ENCODE data around the gene KRT71.

Gene KRT71

DNA sequence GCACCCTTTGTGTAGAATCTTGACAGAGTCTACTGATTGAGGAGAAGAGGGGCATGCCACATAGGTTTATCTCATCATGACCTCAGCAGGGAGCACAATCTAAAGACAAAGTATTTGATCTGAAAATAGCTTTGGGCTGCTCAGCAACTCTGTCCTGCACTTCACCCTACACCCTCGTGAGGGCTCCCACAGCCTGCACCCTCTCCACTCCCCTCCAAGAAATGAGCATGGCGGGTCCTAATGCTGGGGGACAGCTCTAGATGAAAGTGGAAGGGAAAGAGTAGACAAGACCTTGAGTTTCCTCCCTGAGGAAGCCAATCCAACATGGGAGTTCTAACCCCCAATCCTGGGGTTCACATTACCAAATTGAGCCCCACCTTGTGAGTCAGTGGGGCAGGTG lies 22.0 kb downstream of the KRT71 start:
- Histone ChIP-seq H3K79me2 (no peaks in the 10 kb centered on the region), H3K4me2 (ENCODE audit: low read length) (no peak overlapping the region), H3K4me3 (ENCODE audit: low read depth, low read length) (no peak overlapping the region), H3K4me1 (no peaks in the 10 kb centered on the region), H3K27me3 (ENCODE audit: control insufficient read depth, insufficient read depth, low read length) (no peaks in the 10 kb centered on the region), H3K9ac (no peak overlapping the region), H2AFZ (no peak overlapping the region), H3K9me3 (ENCODE audit: control insufficient read depth, low read length) (no peaks in the 10 kb centered on the region), H3K36me3 (ENCODE audit: control insufficient read depth, insufficient read depth, low read length) (no peaks in the 10 kb centered on the region), H3K27ac (no peak overlapping the region)
- TF ChIP-seq, protein P1, sequence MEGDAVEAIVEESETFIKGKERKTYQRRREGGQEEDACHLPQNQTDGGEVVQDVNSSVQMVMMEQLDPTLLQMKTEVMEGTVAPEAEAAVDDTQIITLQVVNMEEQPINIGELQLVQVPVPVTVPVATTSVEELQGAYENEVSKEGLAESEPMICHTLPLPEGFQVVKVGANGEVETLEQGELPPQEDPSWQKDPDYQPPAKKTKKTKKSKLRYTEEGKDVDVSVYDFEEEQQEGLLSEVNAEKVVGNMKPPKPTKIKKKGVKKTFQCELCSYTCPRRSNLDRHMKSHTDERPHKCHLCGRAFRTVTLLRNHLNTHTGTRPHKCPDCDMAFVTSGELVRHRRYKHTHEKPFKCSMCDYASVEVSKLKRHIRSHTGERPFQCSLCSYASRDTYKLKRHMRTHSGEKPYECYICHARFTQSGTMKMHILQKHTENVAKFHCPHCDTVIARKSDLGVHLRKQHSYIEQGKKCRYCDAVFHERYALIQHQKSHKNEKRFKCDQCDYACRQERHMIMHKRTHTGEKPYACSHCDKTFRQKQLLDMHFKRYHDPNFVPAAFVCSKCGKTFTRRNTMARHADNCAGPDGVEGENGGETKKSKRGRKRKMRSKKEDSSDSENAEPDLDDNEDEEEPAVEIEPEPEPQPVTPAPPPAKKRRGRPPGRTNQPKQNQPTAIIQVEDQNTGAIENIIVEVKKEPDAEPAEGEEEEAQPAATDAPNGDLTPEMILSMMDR (IDR thresholded peaks at IDR 0.05) = no peak

DNA sequence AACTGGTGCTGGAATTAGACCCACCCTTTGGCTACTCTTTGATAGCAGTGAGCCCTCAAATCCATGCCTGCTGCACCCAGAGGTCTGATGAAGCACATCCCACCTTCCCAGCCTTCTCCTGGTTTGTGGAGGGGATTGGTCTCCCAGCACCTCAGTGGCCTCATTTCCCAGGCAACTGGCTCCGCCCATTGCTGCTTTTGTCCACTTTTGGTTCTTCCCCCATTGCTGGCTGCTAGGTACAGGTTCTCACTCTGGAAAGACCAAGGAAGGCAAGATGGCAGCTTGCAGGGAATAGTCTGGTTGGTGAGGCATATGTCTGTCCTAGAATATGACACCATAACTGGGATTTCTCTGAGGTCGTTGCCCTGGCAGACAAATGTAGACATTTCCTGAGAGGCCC lies 22.6 kb downstream of the KRT71 start:
- no peaks in the 10 kb centered on the region for H3K79me2 ChIP-seq
- H3K27ac ChIP-seq = no peak overlapping the region
- TF ChIP-seq, protein P1 (IDR thresholded peaks at IDR 0.05) = no peak
- no peaks in the 10 kb centered on the region for H3K9me3 ChIP-seq (ENCODE audit: control insufficient read depth, low read length)
- no peak overlapping the region for H3K4me2 ChIP-seq (ENCODE audit: low read length)
- no peaks in the 10 kb centered on the region for H3K27me3 ChIP-seq (ENCODE audit: control insufficient read depth, insufficient read depth, low read length)
- no peak overlapping the region for H2AFZ ChIP-seq
- no peak overlapping the region for H3K4me3 ChIP-seq (ENCODE audit: low read depth, low read length)
- H3K36me3 ChIP-seq (ENCODE audit: control insufficient read depth, insufficient read depth, low read length) = no peaks in the 10 kb centered on the region
- no peaks in the 10 kb centered on the region for H3K4me1 ChIP-seq
- no peak overlapping the region for H3K9ac ChIP-seq

DNA sequence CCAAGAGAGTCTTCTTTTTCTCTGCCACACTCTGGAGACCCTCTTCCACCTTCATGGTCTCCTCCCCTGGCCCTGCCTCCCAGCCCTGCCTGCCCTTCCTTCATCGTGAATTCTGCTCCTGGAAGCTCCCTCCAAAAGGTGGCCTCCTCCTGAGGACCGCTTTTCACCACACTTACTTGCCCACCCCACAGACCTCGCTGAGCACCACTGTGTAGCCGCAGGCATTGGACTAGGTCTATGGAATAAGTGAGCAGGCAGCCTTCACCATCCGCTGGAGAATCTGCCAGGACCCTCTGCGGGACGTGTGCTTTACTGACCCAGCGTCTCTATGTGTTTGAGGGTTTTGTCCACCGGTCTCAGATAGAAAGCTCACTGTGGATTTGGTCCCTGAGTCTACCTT lies 23.1 kb downstream of the KRT71 start:
- TF ChIP-seq, protein P1 (IDR thresholded peaks at IDR 0.05) = no peak
- Histone ChIP-seq H3K4me1 (no peaks in the 10 kb centered on the region), H3K79me2 (no peaks in the 10 kb centered on the region), H3K27ac (no peak overlapping the region), H3K9me3 (ENCODE audit: control insufficient read depth, low read length) (no peaks in the 10 kb centered on the region), H3K4me3 (ENCODE audit: low read depth, low read length) (no peak overlapping the region), H3K27me3 (ENCODE audit: control insufficient read depth, insufficient read depth, low read length) (no peaks in the 10 kb centered on the region), H3K9ac (no peak overlapping the region), H3K36me3 (ENCODE audit: control insufficient read depth, insufficient read depth, low read length) (no peaks in the 10 kb centered on the region), H3K4me2 (ENCODE audit: low read length) (no peak overlapping the region), H2AFZ (no peak overlapping the region)

DNA sequence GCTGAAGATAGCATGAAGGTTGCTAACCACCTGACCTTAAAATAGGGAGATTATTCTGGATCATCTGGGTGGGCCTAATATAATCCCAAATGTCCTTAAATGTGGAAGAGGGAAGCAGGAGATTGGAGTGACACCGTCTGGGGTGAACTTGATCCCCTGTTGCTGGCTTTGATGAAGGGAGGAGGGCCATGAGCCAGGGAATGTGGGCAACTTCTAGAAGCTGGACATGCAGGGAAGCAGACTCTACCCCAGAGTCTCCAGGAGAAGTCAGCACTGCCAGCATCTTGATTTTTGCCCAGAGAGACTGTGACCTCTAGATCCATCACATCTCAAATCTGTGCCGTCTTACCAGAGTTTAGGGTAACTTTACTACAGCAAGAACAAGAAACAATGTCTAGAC lies 23.5 kb downstream of the KRT71 start:
- H3K27me3 ChIP-seq (ENCODE audit: control insufficient read depth, insufficient read depth, low read length) = no peaks in the 10 kb centered on the region
- H3K27ac ChIP-seq = no peak overlapping the region
- no peaks in the 10 kb centered on the region for H3K4me1 ChIP-seq
- H3K36me3 ChIP-seq (ENCODE audit: control insufficient read depth, insufficient read depth, low read length) = no peaks in the 10 kb centered on the region
- no peak overlapping the region for H2AFZ ChIP-seq
- no peaks in the 10 kb centered on the region for H3K9me3 ChIP-seq (ENCODE audit: control insufficient read depth, low read length)
- no peak overlapping the region for H3K9ac ChIP-seq
- no peak overlapping the region for H3K4me3 ChIP-seq (ENCODE audit: low read depth, low read length)
- H3K4me2 ChIP-seq (ENCODE audit: low read length) = no peak overlapping the region
- TF ChIP-seq, protein P1 (IDR thresholded peaks at IDR 0.05) = no peak
- no peaks in the 10 kb centered on the region for H3K79me2 ChIP-seq

DNA sequence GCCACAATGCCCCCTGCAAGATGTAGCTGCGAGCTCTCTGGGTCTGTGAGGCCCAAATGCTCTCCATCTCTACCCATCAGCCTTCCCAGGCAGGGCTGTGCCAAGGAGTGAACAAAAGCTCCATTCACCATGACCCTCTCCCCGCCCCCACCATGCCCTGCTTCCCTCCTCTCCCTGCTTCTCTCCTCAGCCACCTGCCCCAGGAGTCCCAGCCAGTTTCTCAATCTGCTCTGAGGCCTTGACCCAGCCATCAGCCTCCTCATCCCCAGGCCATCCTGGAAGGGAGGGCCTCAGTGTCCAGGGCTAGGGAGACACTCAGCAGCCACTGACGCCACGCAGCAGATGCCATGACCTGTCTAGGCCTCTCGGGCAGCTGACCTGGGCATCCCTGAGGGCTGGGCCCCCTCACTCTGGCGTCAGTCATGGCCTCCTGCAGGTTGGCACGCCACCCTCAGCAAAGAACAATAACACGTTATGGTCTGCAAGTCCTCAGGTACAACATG lies 24.3 kb downstream of the KRT71 start:
- no peaks in the 10 kb centered on the region for H3K79me2 ChIP-seq
- H3K36me3 ChIP-seq (ENCODE audit: control insufficient read depth, insufficient read depth, low read length) = no peaks in the 10 kb centered on the region
- no peak overlapping the region for H3K27ac ChIP-seq
- TF ChIP-seq, protein P1 (IDR thresholded peaks at IDR 0.05) = no peak
- H3K4me3 ChIP-seq (ENCODE audit: low read depth, low read length) = no peak overlapping the region
- H3K4me1 ChIP-seq = no peaks in the 10 kb centered on the region
- no peaks in the 10 kb centered on the region for H3K27me3 ChIP-seq (ENCODE audit: control insufficient read depth, insufficient read depth, low read length)
- H3K9me3 ChIP-seq (ENCODE audit: control insufficient read depth, low read length) = no peaks in the 10 kb centered on the region
- no peak overlapping the region for H2AFZ ChIP-seq
- H3K9ac ChIP-seq = no peak overlapping the region
- H3K4me2 ChIP-seq (ENCODE audit: low read length) = no peak overlapping the region
